GM12878 (cell line): Measurements from ENCODE around the gene GPR179. TPM values are rescaled to one million over a fixed set of nuclear protein-coding genes. Genes with fewer than 3 reads are reported as not detected.

Experiments used
- ATAC-seq: fragments of 200-7000 bp; cut with Tn5 transposase; 3 replicates; pipeline ENCODE4 v1.9.1; 2020; ENCODE audit warnings: mild to moderate bottlenecking, moderate library complexity
- BruUV-seq: library from RNA; stranded (reverse); fragments of 400-500 nt; replicated peaks from 2 replicates; lab custom pipeline; 2021; lab: Mats Ljungman, UMichigan
- CTCF ChIA-PET: fragments of 300-600 bp; sonication (Branson Sonifier 250); formaldehyde crosslinking; extraction: SDS; loops from one replicate; lab custom pipeline; 2021; ENCODE audit warnings: inconsistent platforms; lab: Yijun Ruan, JAX
- POLR2A ChIA-PET: fragments of 350-600 bp; formaldehyde crosslinking; extraction: SDS; loops from one replicate; lab custom pipeline; 2021; ENCODE audit warnings: inconsistent platforms; lab: Charles Lee
- RAD21 ChIA-PET: fragments of 300-600 bp; sonication (Branson Sonifier 250); formaldehyde crosslinking; loops from one replicate; lab custom pipeline; 2023; ENCODE audit warnings: antibody characterized with exemption; ENCODE audit not compliant: unreplicated experiment; lab: Charles Lee
- SMC1A ChIA-PET: fragments of 300-600 bp; sonication (Branson Sonifier 250); formaldehyde crosslinking; loops from one replicate; lab custom pipeline; 2023; ENCODE audit not compliant: unreplicated experiment, uncharacterized antibody; lab: Charles Lee
- DNase-seq: peaks from one replicate; pipeline ENCODE4 v3.0.0-alpha.2; 2011; ENCODE audit warnings: low read depth, low spot score
- FAIRE-seq: peaks from 3 replicates; lab custom pipeline; 2011; peaks lifted over from hg19 to GRCh38; lab: Jason Lieb, UNC
- H2AFZ ChIP-seq: 2 replicates; pipeline ENCODE4 v1.6.0; 2011; ENCODE audit warnings: low read depth, low read length, control low read depth; ENCODE audit not compliant: control insufficient read depth
- H3K27ac ChIP-seq: 2 replicates; pipeline ENCODE4 v1.5.1; 2011; ENCODE audit warnings: control low read depth; ENCODE audit not compliant: control insufficient read depth, insufficient read depth
- H3K27me3 ChIP-seq, 2 experiments: replicated peaks in 1 of 2; 2 replicates each; pipeline versions ENCODE4 v1.6.0 to v1.6.1; 2011; ENCODE audit warnings: low read length in 1 of 2; ENCODE audit not compliant: control insufficient read depth in 2 of 2, insufficient read depth in 2 of 2
- H3K36me3 ChIP-seq, 2 experiments: 2 replicates each; pipeline ENCODE4 v1.5.1; 2011; ENCODE audit warnings: low read length in 1 of 2; ENCODE audit not compliant: control insufficient read depth in 2 of 2, insufficient read depth in 2 of 2
- H3K4me1 ChIP-seq: 2 replicates; pipeline ENCODE4 v1.6.1; 2011; ENCODE audit warnings: mild to moderate bottlenecking, low read length, moderate library complexity, mixed read lengths; ENCODE audit not compliant: control insufficient read depth, insufficient read depth
- H3K4me2 ChIP-seq: 2 replicates; pipeline ENCODE4 v1.6.0; 2011; ENCODE audit warnings: control low read depth; ENCODE audit not compliant: control insufficient read depth, insufficient read depth
- H3K4me3 ChIP-seq: fragments of 200-600 bp; sonication (generic); 2 replicates; pipeline ENCODE4 v1.5.1; 2016
- H3K79me2 ChIP-seq: 2 replicates; pipeline ENCODE4 v1.6.0; 2011; ENCODE audit warnings: low read length; ENCODE audit not compliant: control insufficient read depth, insufficient read depth
- H3K9ac ChIP-seq: 2 replicates; pipeline ENCODE4 v1.8.0; 2011; ENCODE audit warnings: low read length, control low read depth, mixed read lengths; ENCODE audit not compliant: control insufficient read depth, insufficient read depth
- H3K9me3 ChIP-seq: replicated peaks from 3 replicates; pipeline ENCODE4 v1.5.1; 2011; ENCODE audit warnings: mild to moderate bottlenecking, low read length; ENCODE audit not compliant: control insufficient read depth, insufficient read depth
- H4K20me1 ChIP-seq: 2 replicates; pipeline ENCODE4 v1.6.0; 2011; ENCODE audit not compliant: control insufficient read depth, insufficient read depth
- CUX1 ChIP-seq: IDR thresholded peaks from 2 replicates; pipeline ENCODE4 v1.6.1; 2012; ENCODE audit warnings: improper control_type of control experiment, low read depth, low read length; ENCODE audit not compliant: insufficient replicate concordance
- JUNB ChIP-seq: IDR thresholded peaks from 2 replicates; pipeline ENCODE4 v1.6.1; 2016; ENCODE audit warnings: antibody characterized with exemption, mild to moderate bottlenecking
- LARP7 ChIP-seq: fragments of 450-650 bp; IDR thresholded peaks from 2 replicates; pipeline ENCODE4 v1.6.1; 2017; ENCODE audit warnings: mild to moderate bottlenecking
- PML ChIP-seq: IDR thresholded peaks from 2 replicates; pipeline ENCODE4 v1.6.1; 2012; ENCODE audit warnings: low read length, inconsistent platforms
- STAT1 ChIP-seq: fragments of 450-650 bp; conservative IDR thresholded peaks from 2 replicates; pipeline ENCODE4 v1.6.1; 2014; ENCODE audit warnings: antibody characterized with exemption, mild to moderate bottlenecking
- ZBED1 ChIP-seq: IDR thresholded peaks from 2 replicates; pipeline ENCODE4 v1.6.1; 2016; ENCODE audit warnings: borderline replicate concordance
- WGBS: methylation state at CpG from one replicate; pipeline ENCODE4 v1.1.6; 2016; ENCODE audit warnings: low lambda C conversion rate; ENCODE audit not compliant: insufficient replicate concordance, insufficient coverage; ENCODE audit errors: missing lambda C conversion rate; 5-methylcytosine and 5-hydroxymethylcytosine counted together
- in situ Hi-C: fragments of 300-500 bp; cut with MboI; formaldehyde crosslinking; loops from 9 replicates; pipeline ENCODE4 v1.14.3; 2018; ENCODE audit warnings: mixed read lengths
- intact Hi-C: fragments of 100-400 bp; cut with micrococcal nuclease; formaldehyde crosslinking; loops from one replicate; pipeline ENCODE4 v1.14.2; 2022; ENCODE audit not compliant: unreplicated experiment
- polyA plus RNA-seq, 11 experiments: library from polyadenylated mRNA; depleted of rRNA in 4 of 11; unstranded in 6 of 11; stranded (reverse) in 5 of 11; fragments of >200 nt; fragmentation: Nextera tagmentation in 4 of 11; fragmentation: Illumina TruSeq in 1 of 11; extraction: Ambion mirVana in 4 of 11; extraction: Trizol in 1 of 11; gene quantifications; 1 replicate in 1 of 11; 2 replicates in 10 of 11; pipeline versions ENCODE4 v1.2.1 to v1.2.3, GENCODE V29; 2011 to 2016; ENCODE audit warnings: inconsistent platforms in 2 of 11, missing spikeins in 2 of 11, low read depth in 1 of 11
- total RNA-seq, 4 experiments: library from RNA; depleted of rRNA in 3 of 4; stranded (reverse); fragments of >200 nt in 3 of 4; fragmentation: Illumina TruSeq in 1 of 4; extraction: Trizol in 1 of 4; gene quantifications; 2 replicates each; pipeline versions ENCODE4 v1.2.1 to v1.2.3, GENCODE V29; 2013 to 2021
- TF ChIP-seq, protein P1 (sequence below): IDR thresholded peaks from 2 replicates; pipeline ENCODE4 v1.6.1; 2011; ENCODE audit warnings: borderline replicate concordance, low read depth, mild to moderate bottlenecking, moderate library complexity, mixed read lengths, low read length; ENCODE audit not compliant: insufficient read depth; ENCODE audit errors: extremely low read length
- TF ChIP-seq, protein P2 (sequence below): IDR thresholded peaks from 2 replicates; pipeline ENCODE4 v1.6.1; 2011; ENCODE audit warnings: low read depth, low read length, improper control_type of control experiment, borderline replicate concordance

Gene GPR179
- total and polyA plus RNA-seq, 10 of the 15 experiments (the other 5 are each of a cell fraction or from before 2014, with no cell fraction given) = under 0.01 to 0.08 (median 0.01) TPM; not detected in 3

DNA sequence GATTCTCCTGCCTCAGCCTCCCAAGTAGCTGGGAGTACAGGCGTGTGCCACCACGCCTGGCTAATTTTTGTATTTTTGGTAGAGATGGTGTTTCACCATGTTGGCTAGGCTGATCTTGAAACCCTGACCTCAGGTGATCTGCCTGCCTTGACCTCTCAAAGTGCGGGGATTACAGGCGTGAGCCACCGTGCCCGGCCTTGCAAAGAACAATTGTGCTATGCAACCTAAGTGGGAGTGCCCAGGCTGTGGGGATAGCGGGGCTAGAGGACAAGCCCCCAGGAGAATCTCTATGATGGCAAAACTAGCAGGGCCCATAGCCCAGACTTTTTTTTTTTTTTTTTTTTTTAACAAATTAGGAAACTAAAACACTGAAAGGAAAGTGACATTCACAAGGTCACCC is 2.0 kb upstream of the GPR179 start:
- in situ Hi-C loops = loop anchor here (5.0 to 10.0 kb wide), 2 partner anchors 72 to 129 kb away; no protein-coding TSS in a partner anchor
- no peaks in the 10 kb centered on the region for H3K36me3 ChIP-seq

DNA sequence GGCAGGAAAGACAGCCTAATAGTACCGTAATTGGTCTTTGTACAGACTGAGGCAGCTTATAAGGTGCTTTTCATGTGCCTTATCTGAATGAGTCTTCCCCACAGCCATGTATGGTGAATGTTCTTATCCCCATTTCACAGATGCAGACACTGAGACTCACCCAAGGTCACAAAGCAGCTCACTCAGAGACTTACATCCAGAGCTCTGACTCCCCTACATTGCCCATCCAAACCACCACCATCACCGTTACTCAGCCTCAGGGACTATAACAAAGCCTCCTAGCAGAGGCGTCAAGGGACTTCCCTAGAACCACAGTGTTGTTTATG is 627 bp upstream of the GPR179 start:
- DNase-seq (no peak), ATAC-seq (peak; percentile 9; the same call in 1 of the 3 replicates), FAIRE-seq (no peak)
- Histone ChIP-seq H4K20me1 (no peaks in the 10 kb centered on the region), H3K4me1 (no peaks in the 10 kb centered on the region), H2AFZ (no peak overlapping the region), H3K79me2 (no peaks in the 10 kb centered on the region), H3K9me3 (no peaks in the 10 kb centered on the region), H3K27me3 (no peaks in the 10 kb centered on the region; a peak in 1 of 4 replicates), H3K4me2 (no peak overlapping the region), H3K9ac (no peak overlapping the region), H3K4me3 (no peak overlapping the region), H3K27ac (no peak overlapping the region), H3K36me3 (no peaks in the 10 kb centered on the region)
- no TSS peak for BruUV-seq
- CTCF ChIA-PET = interaction anchor here (0.9 to 1.7 kb wide), 3 partner anchors 11 to 324 kb away, joined by 3 to 5 read pairs (median 5); no protein-coding TSS in a partner anchor
- in situ Hi-C loops = loop anchor here (10.0 kb wide), 1 partner anchor 130 kb away; no protein-coding TSS in a partner anchor
- SMC1A ChIA-PET = interaction anchor here (1.0 kb wide), 1 partner anchor 70 kb away, joined by 3 read pairs; no protein-coding TSS in a partner anchor
- WGBS = 31% methylated on average over 3 of the region's 3 CpGs
- POLR2A ChIA-PET = interaction anchor here (1.1 kb wide), 1 partner anchor 10 kb away, joined by 3 read pairs; no protein-coding TSS in a partner anchor
- RAD21 ChIA-PET = no interaction called here
- intact Hi-C loops = no loop called here
- no peak for TF ChIP-seq CUX1
- TF ChIP-seq LARP7 = no peak
- TF ChIP-seq, protein P1, sequence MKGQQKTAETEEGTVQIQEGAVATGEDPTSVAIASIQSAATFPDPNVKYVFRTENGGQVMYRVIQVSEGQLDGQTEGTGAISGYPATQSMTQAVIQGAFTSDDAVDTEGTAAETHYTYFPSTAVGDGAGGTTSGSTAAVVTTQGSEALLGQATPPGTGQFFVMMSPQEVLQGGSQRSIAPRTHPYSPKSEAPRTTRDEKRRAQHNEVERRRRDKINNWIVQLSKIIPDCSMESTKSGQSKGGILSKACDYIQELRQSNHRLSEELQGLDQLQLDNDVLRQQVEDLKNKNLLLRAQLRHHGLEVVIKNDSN = no peak
- TF ChIP-seq STAT1 = no peak
- TF ChIP-seq ZBED1 = no peak
- no peak for TF ChIP-seq JUNB
- TF ChIP-seq, protein P2, sequence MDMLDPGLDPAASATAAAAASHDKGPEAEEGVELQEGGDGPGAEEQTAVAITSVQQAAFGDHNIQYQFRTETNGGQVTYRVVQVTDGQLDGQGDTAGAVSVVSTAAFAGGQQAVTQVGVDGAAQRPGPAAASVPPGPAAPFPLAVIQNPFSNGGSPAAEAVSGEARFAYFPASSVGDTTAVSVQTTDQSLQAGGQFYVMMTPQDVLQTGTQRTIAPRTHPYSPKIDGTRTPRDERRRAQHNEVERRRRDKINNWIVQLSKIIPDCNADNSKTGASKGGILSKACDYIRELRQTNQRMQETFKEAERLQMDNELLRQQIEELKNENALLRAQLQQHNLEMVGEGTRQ = no peak

More for the DNA sequence above, 2.0 kb upstream of the GPR179 start:
- Histone ChIP-seq H2AFZ (no peak overlapping the region), H3K79me2 (no peaks in the 10 kb centered on the region), H3K27ac (no peak overlapping the region), H3K9ac (no peak overlapping the region), H3K4me3 (no peak overlapping the region), H3K9me3 (no peaks in the 10 kb centered on the region), H3K4me1 (no peaks in the 10 kb centered on the region), H3K27me3 (no peaks in the 10 kb centered on the region; a peak in 1 of 4 replicates), H4K20me1 (no peaks in the 10 kb centered on the region), H3K4me2 (no peak overlapping the region)
- no peak for TF ChIP-seq PML
- ChIA-PET POLR2A (interaction anchor here (0.7 kb wide), 1 partner anchor 344 kb away, joined by 4 read pairs; no protein-coding TSS in a partner anchor), CTCF (interaction anchor here (0.5 to 1.1 kb wide), 3 partner anchors 10 to 1111 kb away, joined by 3 to 8 read pairs (median 4); no protein-coding TSS in a partner anchor), SMC1A (interaction anchor here (0.7 to 1.1 kb wide), 3 partner anchors 10 to 70 kb away, joined by 3 to 5 read pairs (median 4); no protein-coding TSS in a partner anchor), RAD21 (interaction anchor here (1.7 kb wide), 1 partner anchor 69 kb away, joined by 5 read pairs; no protein-coding TSS in a partner anchor)
- intact Hi-C loops = no loop called here
- no peak for ATAC-seq
- 50% methylated on average over 7 of the region's 7 CpGs for WGBS
- BruUV-seq = no TSS peak
- FAIRE-seq = no peak
- no peak for DNase-seq
